A673 (cell line): ENCODE data around the gene DOK3. TPM values are rescaled to one million over a fixed set of nuclear protein-coding genes. Genes with fewer than 3 reads are reported as not detected.

Source experiments
- BruUV-seq: library from RNA; stranded (reverse); fragments of 400-500 nt; replicated peaks from 2 replicates; lab custom pipeline; 2021; lab: Mats Ljungman, UMichigan
- CTCF ChIA-PET: fragments of 300-600 bp; sonication (Branson Sonifier 250); formaldehyde crosslinking; loops from one replicate; lab custom pipeline; 2022; ENCODE audit warnings: antibody characterized with exemption; lab: Charles Lee
- POLR2A ChIA-PET: fragments of 300-600 bp; sonication (Branson Sonifier 250); formaldehyde crosslinking; loops from one replicate; lab custom pipeline; 2022; ENCODE audit warnings: antibody characterized with exemption; ENCODE audit not compliant: low non-redundant PET; lab: Charles Lee
- DNase-seq: peaks from one replicate; pipeline ENCODE4 v3.0.0-alpha.2; 2015; ENCODE audit warnings: low spot score
- H3K27ac ChIP-seq: fragments of 200-600 bp; sonication (generic); 2 replicates; pipeline ENCODE4 v1.5.1; 2016; ENCODE audit warnings: mixed run types, low read depth, mild to moderate bottlenecking, mixed read lengths, antibody characterized with exemption, low read length; ENCODE audit not compliant: poor library complexity, severe bottlenecking
- H3K27me3 ChIP-seq: fragments of 200-600 bp; sonication (generic); replicated peaks from 2 replicates; pipeline ENCODE4 v1.6.1; 2017; ENCODE audit warnings: mixed run types, low read depth, mild to moderate bottlenecking, mixed read lengths, antibody characterized with exemption, low read length; ENCODE audit not compliant: insufficient read depth, poor library complexity
- H3K36me3 ChIP-seq: fragments of 200-600 bp; sonication (generic); 2 replicates; pipeline ENCODE4 v1.6.1; 2016; ENCODE audit warnings: mixed run types, mild to moderate bottlenecking, mixed read lengths, antibody characterized with exemption, low read length; ENCODE audit not compliant: insufficient read depth, poor library complexity, severe bottlenecking
- H3K4me1 ChIP-seq: fragments of 200-600 bp; sonication (generic); 2 replicates; pipeline ENCODE4 v1.6.1; 2017; ENCODE audit warnings: mixed run types, mild to moderate bottlenecking, mixed read lengths, antibody characterized with exemption, low read length; ENCODE audit not compliant: insufficient read depth, poor library complexity, severe bottlenecking
- H3K4me3 ChIP-seq: fragments of 200-600 bp; sonication (generic); 2 replicates; pipeline ENCODE4 v1.5.1; 2016; ENCODE audit warnings: low read depth, mixed run types, mild to moderate bottlenecking, mixed read lengths, low read length; ENCODE audit not compliant: poor library complexity, severe bottlenecking
- H3K9me3 ChIP-seq: fragments of 200-600 bp; sonication (generic); 2 replicates; pipeline ENCODE4 v1.6.1; 2016; ENCODE audit warnings: mixed run types, low read depth, mild to moderate bottlenecking, mixed read lengths, antibody characterized with exemption, low read length; ENCODE audit not compliant: poor library complexity, severe bottlenecking
- CTCF ChIP-seq: fragments of 300-800, 200-600 bp; sonication (generic); conservative IDR thresholded peaks from 2 replicates; pipeline ENCODE4 v1.5.1; 2017; ENCODE audit warnings: low read depth, mild to moderate bottlenecking, antibody characterized with exemption, low read length, moderate library complexity, mixed read lengths
- EZH2 ChIP-seq: fragments of 200-600 bp; sonication (generic); IDR thresholded peaks from 2 replicates; pipeline ENCODE4 v1.6.1; 2017; ENCODE audit warnings: borderline replicate concordance, low read depth, mild to moderate bottlenecking, mixed read lengths, antibody characterized with exemption, low read length; ENCODE audit not compliant: poor library complexity, severe bottlenecking
- intact Hi-C: fragments of 100-400 bp; cut with micrococcal nuclease; formaldehyde crosslinking; loops from one replicate; pipeline ENCODE4 v1.10.0; 2022; ENCODE audit not compliant: unreplicated experiment
- total RNA-seq: library from RNA; stranded (reverse); gene quantifications from 2 replicates; pipeline ENCODE4 v1.2.3, GENCODE V29; 2021

The DOK3 gene
- total RNA-seq, 1 experiment from 2014 or later = 15.0 TPM

- H3K27ac ChIP-seq = peak overlapping the region; percentile 93
- POLR2A ChIA-PET = no interaction called here
Observed at GRCh38 chr5:177495243-177496060, 14.2 kb downstream of the DOK3 start.

GRCh38 chr5:177494346-177495195, 15.1 kb downstream of the DOK3 start:
- Histone ChIP-seq H3K36me3 (peaks cover 4% of the 10 kb centered on the region), H3K4me1 (peaks cover 59% of the 10 kb centered on the region), H3K27me3 (no peaks in the 10 kb centered on the region), H3K4me3 (no peak overlapping the region), H3K27ac (peak overlapping the region; percentile 93), H3K9me3 (no peaks in the 10 kb centered on the region)
- BruUV-seq = no TSS peak
- ChIA-PET POLR2A (no interaction called here), CTCF (no interaction called here)
- TF ChIP-seq EZH2 (no peak), CTCF (peak; percentile 27)
- intact Hi-C loops = no loop called here
- peak; percentile 44 for DNase-seq

More at GRCh38 chr5:177495243-177496060, 14.2 kb downstream of the DOK3 start:
- intact Hi-C loops = loop anchor here (2.0 kb wide), 1 partner anchor 185 kb away; the partner anchor contains the start of gene MXD3
- Histone ChIP-seq H3K4me3 (peak overlapping the region; percentile 81), H3K27me3 (no peaks in the 10 kb centered on the region), H3K9me3 (no peaks in the 10 kb centered on the region), H3K36me3 (peaks cover 4% of the 10 kb centered on the region), H3K4me1 (peaks cover 51% of the 10 kb centered on the region)
- DNase-seq = peak; percentile 73
- TF ChIP-seq EZH2 (no peak), CTCF (no peak)
- BruUV-seq = TSS peak; percentile 44
- CTCF ChIA-PET = no interaction called here

GRCh38 chr5:177493795-177494345, 15.8 kb downstream of the DOK3 start:
- H3K27me3 ChIP-seq = no peaks in the 10 kb centered on the region
- H3K4me1 ChIP-seq = peaks cover 60% of the 10 kb centered on the region
- BruUV-seq = no TSS peak
- ChIA-PET CTCF (no interaction called here), POLR2A (no interaction called here)
- no peak for TF ChIP-seq CTCF
- TF ChIP-seq EZH2 = no peak
- H3K9me3 ChIP-seq = no peaks in the 10 kb centered on the region
- no peak for DNase-seq
- peaks cover 6% of the 10 kb centered on the region for H3K36me3 ChIP-seq
- intact Hi-C loops = no loop called here
- no peak overlapping the region for H3K4me3 ChIP-seq
- H3K27ac ChIP-seq = peak overlapping the region; percentile 50
